Motor neuron (in vitro differentiated cells): ENCODE results near the gene ERFE. TPM values are rescaled to one million over a fixed set of nuclear protein-coding genes. Genes with fewer than 3 reads are reported as not detected.

Experiments used
- ATAC-seq, 8 experiments: fragments of 200-7000 bp; cut with Tn5 transposase; replicated peaks in 6 of 8; 2 replicates each; pipeline ENCODE4 v1.8.0; 2021; ENCODE audit warnings: mild to moderate bottlenecking in 8 of 8, moderate library complexity in 8 of 8
- H3K27ac ChIP-seq, 2 donors: fragments of 250-450 bp; sonication (Bioruptor Pico); 2 replicates each; pipeline ENCODE4 v1.9.0; 2021; ENCODE audit warnings: antibody characterized with exemption in 2 of 2, mild to moderate bottlenecking in 2 of 2, moderate library complexity in 1 of 2
- H3K4me1 ChIP-seq, 2 donors: fragments of 250-450 bp; sonication (Bioruptor Pico); replicated peaks in 1 of 2; 2 replicates each; pipeline ENCODE4 v1.6.1; 2021; ENCODE audit warnings: antibody characterized with exemption in 2 of 2, mild to moderate bottlenecking in 2 of 2, moderate library complexity in 1 of 2
- H3K4me3 ChIP-seq, 5 donors: fragments of 250-450 bp; sonication (Bioruptor Pico); 2 replicates each; pipeline ENCODE4 v1.9.0; 2021; ENCODE audit warnings: antibody characterized with exemption in 5 of 5, mild to moderate bottlenecking in 5 of 5, moderate library complexity in 4 of 5
- WGBS, 10 experiments: fragments of 450-650 bp; shearing (Covaris generic); methylation state at CpG; one replicate each; pipeline ENCODE4 v1.0.0; 2022; 5-methylcytosine and 5-hydroxymethylcytosine counted together
- in situ Hi-C, 9 experiments: fragments of 400-800 bp; cut with MboI; loops; one replicate each; pipeline ENCODE4 v1.15.0; 2021; ENCODE audit warnings: low sequenced_read_pairs in 9 of 9, low pct_unique_long_range_greater_than_20kb in 2 of 9; ENCODE audit not compliant: unreplicated experiment in 9 of 9
- total RNA-seq, 8 experiments: library from RNA; unstranded; fragments of 300-600 nt; gene quantifications; 2 replicates each; pipeline versions ENCODE4 v1.2.3 to v1.2.4, GENCODE V29; 2022

The ERFE gene
- total RNA-seq, 8 experiments from 2014 or later: 0.54 to 2.9 (median 0.80) TPM

DNA sequence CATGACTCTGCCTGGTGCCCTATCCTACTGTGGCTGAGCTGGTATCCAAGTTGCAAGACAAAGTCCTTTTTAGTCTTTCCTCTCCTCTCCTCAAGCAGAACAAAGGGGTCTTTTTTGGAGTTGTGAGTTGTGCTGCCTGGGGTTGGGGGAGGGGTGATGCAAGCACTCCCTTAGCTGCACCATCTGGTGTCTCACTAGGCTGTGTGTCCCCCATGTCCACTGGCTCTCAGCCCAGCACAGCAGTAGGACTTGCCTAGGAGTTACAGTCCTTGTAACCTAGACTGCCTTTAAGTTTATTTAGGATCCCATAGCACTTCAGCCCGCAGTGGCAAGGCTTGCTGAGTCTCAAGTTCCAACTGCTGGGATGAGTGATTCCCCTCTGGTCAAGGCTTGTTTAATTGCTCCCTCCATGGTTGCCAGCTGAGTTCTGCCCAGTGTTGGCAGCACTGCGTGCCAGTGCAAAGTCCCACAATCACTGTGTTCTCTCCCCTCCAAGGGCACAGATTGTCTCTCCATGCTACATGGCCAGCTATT is 57.9 kb downstream of the ERFE start:
- Histone ChIP-seq H3K4me1 (peaks cover 5 to 6% of the 10 kb centered on the region in 2 donors), H3K4me3 (no peak overlapping the region), H3K27ac (no peak overlapping the region)
- WGBS, 10 experiments: 67 to 80% (median 67%) methylated on average over 1 of the region's 2 CpGs; no CpG with 5 or more reads in 7 of the 10 experiments
- ATAC-seq: peak in 4 of 8 experiments; percentile 40 to 53 (median 46)
- in situ Hi-C loops: no loop called here

Other genes starting within 250 kb of the ERFE start
- gene UBE2F, start 192.0 kb upstream of the ERFE start, total RNA-seq: 10 to 100 TPM; 18.2 to 65.1 (median 33.0) TPM
- 10 to 100 TPM in 4 of 8 experiments, 1 to 10 TPM in 4; 7.4 to 40.7 (median 12.4) TPM for gene SCLY, start 98.0 kb upstream of the ERFE start, total RNA-seq
- under 1 TPM; 0.11 to 0.87 (median 0.39) TPM for gene ESPNL, start 58.6 kb upstream of the ERFE start, total RNA-seq
- gene KLHL30, start 20.3 kb upstream of the ERFE start, total RNA-seq: under 1 TPM; 0.21 to 0.76 (median 0.42) TPM
- gene ILKAP, start 44.7 kb downstream of the ERFE start, total RNA-seq: 10 to 100 TPM; 18.7 to 41.7 (median 23.5) TPM
- 100 to 1,000 TPM in 1 of 8 experiments, 10 to 100 TPM in 4, 1 to 10 TPM in 3; 1.9 to 176 (median 29.6) TPM for gene HES6, start 81.1 kb downstream of the ERFE start, total RNA-seq
- 1 to 10 TPM in 7 of 8 experiments, under 1 TPM in 1; 0.66 to 8.7 (median 5.3) TPM for gene PER2, start 129.6 kb downstream of the ERFE start, total RNA-seq
- gene TRAF3IP1, start 161.5 kb downstream of the ERFE start, total RNA-seq: 10 to 100 TPM in 4 of 8 experiments, 1 to 10 TPM in 4; 5.3 to 16.6 (median 11.7) TPM